ENCODE measurements around the gene DNAJB13.

The DNAJB13 gene, protein sequence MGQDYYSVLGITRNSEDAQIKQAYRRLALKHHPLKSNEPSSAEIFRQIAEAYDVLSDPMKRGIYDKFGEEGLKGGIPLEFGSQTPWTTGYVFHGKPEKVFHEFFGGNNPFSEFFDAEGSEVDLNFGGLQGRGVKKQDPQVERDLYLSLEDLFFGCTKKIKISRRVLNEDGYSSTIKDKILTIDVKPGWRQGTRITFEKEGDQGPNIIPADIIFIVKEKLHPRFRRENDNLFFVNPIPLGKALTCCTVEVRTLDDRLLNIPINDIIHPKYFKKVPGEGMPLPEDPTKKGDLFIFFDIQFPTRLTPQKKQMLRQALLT

DNA sequence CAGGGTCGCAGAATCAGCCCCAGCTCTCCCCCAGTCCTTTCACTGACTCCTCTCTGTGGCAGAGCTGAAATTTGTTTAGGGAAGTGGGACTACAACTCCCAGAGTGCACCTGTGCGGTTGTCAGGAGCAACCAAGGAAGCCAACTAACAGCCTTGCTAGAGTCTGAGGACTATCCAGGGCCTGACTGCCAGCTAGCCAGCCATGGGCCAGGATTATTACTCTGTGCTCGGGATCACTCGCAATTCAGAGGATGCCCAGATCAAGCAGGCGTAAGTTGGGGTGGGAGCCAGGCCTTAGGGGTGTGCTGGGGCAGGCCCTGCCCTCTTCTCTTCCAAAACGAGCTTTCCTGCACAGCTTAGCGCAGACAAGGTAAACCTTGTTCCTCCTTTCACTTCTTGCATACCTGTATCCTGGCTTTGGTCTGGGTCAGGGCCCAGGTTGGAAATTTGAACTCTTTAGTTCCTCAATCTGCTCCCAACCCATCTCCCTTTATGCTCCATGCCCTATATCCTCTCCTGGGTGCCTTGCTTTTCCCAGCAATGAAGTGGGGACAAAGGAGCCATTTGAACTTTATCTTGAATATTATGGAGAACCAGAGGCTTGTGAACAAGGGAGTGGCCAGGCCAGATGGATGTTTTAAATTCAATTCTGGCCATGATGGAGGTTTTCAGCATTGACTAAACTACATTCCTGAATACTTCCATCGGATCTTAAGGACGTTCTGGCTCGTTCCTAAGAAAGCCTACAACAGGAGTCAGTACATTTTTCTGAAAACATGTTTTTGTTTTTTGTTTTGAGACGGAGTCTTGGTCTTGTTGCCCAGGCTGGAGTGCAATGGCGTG, at the start of gene DNAJB13:
TSS of gene DNAJB13 (plus strand) at position 158 of the 842 bp plus-strand sequence. CDS start at position 202, 44 bp downstream.
- TF ChIP-seq, protein P1, sequence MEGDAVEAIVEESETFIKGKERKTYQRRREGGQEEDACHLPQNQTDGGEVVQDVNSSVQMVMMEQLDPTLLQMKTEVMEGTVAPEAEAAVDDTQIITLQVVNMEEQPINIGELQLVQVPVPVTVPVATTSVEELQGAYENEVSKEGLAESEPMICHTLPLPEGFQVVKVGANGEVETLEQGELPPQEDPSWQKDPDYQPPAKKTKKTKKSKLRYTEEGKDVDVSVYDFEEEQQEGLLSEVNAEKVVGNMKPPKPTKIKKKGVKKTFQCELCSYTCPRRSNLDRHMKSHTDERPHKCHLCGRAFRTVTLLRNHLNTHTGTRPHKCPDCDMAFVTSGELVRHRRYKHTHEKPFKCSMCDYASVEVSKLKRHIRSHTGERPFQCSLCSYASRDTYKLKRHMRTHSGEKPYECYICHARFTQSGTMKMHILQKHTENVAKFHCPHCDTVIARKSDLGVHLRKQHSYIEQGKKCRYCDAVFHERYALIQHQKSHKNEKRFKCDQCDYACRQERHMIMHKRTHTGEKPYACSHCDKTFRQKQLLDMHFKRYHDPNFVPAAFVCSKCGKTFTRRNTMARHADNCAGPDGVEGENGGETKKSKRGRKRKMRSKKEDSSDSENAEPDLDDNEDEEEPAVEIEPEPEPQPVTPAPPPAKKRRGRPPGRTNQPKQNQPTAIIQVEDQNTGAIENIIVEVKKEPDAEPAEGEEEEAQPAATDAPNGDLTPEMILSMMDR (IDR thresholded peaks at IDR 0.05; ENCODE audit: extremely low read depth, insufficient read depth, missing control alignments): no peak
- DNase-seq (ENCODE audit: low spot score): peak; percentile 83
- in situ Hi-C loops (cut with MboI; ENCODE audit: low pct_unique_long_range_greater_than_20kb, low sequenced_read_pairs, unreplicated experiment): loop anchor here (25.0 kb wide), 1 partner anchor 361 kb away; the partner anchor contains the start of gene P4HA3

DNA sequence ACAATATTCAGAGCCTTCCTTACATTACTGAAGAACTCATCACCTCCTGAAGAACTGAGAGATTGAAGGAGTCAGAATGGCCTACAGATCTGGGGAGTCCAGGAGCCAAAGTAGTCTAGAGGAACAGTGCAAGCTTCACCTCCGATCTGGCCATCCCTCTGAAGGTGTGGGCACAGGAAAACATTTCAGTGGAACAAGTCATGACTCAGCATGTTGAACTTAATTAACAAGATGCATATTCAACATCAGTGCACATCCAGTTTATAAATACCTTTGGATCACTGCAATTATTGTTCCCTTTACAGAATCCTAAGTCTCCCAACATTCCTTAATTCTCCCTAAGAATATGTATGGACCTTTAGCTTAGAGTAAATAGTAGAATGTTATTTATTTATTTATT, 48.5 kb upstream of the DNAJB13 start:
- DNase-seq (ENCODE audit: low spot score): no peak
- TF ChIP-seq, protein P1 (IDR thresholded peaks at IDR 0.05; ENCODE audit: extremely low read depth, insufficient read depth, missing control alignments): no peak
- in situ Hi-C loops (cut with MboI; ENCODE audit: low pct_unique_long_range_greater_than_20kb, low sequenced_read_pairs, unreplicated experiment): no loop called here

DNA sequence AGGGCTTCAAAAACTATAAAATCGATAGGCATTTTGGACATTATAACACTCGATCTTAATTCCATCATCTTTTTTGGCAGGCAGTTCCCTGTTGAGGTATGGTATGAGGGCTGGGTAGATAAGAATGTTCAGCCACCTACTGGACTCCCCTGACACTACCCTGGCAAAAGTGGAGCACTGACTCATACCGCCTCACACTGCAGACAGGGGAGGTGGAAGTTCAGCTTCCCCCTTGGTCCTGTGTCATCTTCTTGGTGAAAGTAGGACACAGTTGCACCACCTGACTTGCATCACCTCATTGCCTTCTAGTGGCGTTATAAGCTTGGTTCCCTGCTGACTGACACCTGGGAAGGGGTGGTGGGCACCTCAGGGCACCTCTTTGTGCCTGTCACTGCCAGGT, 43.6 kb upstream of the DNAJB13 start:
- DNase-seq (ENCODE audit: low spot score): no peak
- in situ Hi-C loops (cut with MboI; ENCODE audit: low pct_unique_long_range_greater_than_20kb, low sequenced_read_pairs, unreplicated experiment): no loop called here
- TF ChIP-seq, protein P1 (IDR thresholded peaks at IDR 0.05; ENCODE audit: extremely low read depth, insufficient read depth, missing control alignments): no peak

DNA sequence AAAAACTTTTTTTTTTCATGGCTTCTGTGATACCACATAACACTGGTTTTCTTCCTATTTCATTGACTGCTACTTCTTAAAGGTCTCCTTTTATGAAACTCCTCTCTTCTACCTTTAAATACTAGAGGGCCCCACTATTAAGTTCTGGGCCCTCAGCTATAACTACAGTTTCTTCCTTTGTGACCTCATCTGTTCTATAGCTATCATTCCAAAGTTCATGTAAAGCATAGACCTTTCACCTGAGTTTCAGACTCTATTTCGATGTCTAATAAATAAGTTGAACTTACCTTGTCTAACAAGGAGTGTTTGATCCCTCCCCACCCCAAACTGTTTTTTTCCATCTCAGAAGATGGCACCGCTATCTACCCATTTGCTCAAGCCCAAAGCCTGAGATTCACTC, 38.8 kb upstream of the DNAJB13 start:
- in situ Hi-C loops (cut with MboI; ENCODE audit: low pct_unique_long_range_greater_than_20kb, low sequenced_read_pairs, unreplicated experiment): no loop called here
- DNase-seq (ENCODE audit: low spot score): no peak
- TF ChIP-seq, protein P1 (IDR thresholded peaks at IDR 0.05; ENCODE audit: extremely low read depth, insufficient read depth, missing control alignments): no peak

DNA sequence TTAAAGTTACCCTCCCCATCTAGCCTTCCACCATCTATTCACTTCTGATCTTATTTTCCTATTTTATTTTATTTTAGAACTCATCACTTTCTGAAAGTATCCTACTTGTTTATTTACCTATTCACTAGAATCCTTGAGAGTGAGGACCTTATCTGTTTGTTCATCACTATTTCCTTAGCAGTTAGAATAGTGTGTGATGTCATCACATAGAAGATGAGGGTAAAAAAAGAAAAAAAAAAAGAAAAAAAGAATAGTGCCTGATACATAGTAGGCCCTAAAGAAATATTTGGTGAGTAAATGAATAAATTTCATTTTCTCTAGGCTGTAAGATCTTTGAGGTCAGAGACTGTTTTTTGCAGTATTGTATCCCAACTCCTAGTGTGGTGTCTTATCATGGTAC, 37.4 kb upstream of the DNAJB13 start:
- in situ Hi-C loops (cut with MboI; ENCODE audit: low pct_unique_long_range_greater_than_20kb, low sequenced_read_pairs, unreplicated experiment): no loop called here
- no peak for DNase-seq (ENCODE audit: low spot score)
- TF ChIP-seq, protein P1 (IDR thresholded peaks at IDR 0.05; ENCODE audit: extremely low read depth, insufficient read depth, missing control alignments): no peak

DNA sequence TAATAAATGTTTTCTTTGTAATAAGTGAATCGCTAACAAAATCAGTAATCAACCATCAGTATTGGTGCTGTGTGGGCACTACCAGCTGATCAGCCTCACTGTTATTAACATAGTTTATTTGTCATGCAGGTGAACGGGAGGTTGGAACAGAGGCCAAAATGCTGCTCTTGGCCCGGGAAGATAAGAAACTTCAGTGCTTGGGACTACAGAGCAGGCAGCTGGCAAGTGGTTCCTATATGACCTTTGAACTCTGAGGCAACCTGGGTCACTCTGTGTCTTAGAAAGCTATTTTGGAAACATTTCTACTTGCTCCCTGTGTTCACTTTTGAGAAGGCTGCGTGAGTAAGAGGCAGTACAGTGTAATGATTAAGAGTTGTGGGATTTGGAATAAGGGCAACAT, 36.5 kb upstream of the DNAJB13 start:
- in situ Hi-C loops (cut with MboI; ENCODE audit: low pct_unique_long_range_greater_than_20kb, low sequenced_read_pairs, unreplicated experiment): no loop called here
- TF ChIP-seq, protein P1 (IDR thresholded peaks at IDR 0.05; ENCODE audit: extremely low read depth, insufficient read depth, missing control alignments): no peak
- no peak for DNase-seq (ENCODE audit: low spot score)

Measured in GM13977 (cell line).